ENCODE measurements around the gene TBL1Y. TPM values are rescaled to one million over a fixed set of nuclear protein-coding genes. Genes with fewer than 3 reads are reported as not detected.
A peak's percentile ranks its signal among the peaks of the same experiment; 100 is the strongest.
"Not testable (repeated sequence)": the region's sequence is repeated elsewhere in the genome, so short reads cannot be mapped to it uniquely, and the experiment has no call there.

The TBL1Y gene
- total RNA-seq = not detected
- polyA plus RNA-seq = not detected

DNA sequence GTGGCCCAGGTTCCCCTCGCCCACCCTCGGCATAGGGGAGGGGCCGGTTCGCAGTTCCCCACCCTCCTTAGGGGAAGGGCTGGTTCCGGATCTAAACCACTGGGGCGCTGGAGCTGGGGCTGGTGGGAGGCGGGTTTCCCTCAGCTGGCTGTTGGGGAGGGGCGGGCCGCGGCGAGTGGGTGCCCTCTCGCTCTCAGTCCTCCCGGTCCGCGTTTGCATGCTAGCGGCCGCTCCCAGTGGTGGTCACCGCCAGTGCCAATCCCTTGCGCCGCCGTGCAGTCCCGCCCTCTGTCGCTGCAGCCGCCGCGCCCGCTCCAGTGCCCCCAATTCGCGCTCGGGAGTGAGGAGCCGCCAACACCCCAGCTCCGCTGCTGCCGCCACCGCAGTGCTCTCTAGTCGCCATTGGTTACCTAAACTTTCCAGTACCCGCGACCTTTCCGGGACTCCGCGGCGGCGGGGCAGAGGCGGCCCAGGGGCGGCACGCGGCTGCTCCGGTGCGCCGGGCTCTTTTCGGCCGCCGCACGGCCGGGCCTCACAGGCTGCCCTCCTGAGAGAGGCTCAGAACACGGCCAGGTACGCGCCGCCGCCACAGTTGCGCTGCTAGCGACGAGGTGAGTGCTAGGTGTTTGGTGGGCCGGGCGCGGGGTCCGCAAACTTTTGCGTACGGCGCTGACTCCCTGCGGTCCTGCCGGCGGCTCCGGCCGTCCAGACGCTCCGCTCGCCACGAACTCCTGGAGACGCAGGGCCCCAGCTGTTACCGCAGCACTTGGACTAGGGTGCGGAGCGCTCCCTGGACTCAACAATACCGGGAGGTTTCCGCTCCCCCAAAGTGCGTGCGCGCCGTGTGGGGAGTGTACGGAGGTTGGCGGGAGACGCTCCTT is at the start of gene TBL1Y:
TBL1Y (plus strand) TSS at position 326 of the 881 bp plus-strand sequence. CDS start 114,388 bp downstream, outside the sequence.
- Mint-ChIP-seq H3K4me1 (peaks cover 0 to 12% (median 0%) of the 10 kb centered on the region in 3 donors), H3K27me3 (peaks cover 0 to 36% of the 10 kb centered on the region in 2 donors), H3K27ac (no peak within 1 kb of the TSS), H3K9me3 (no peaks in the 10 kb centered on the region), H3K36me3 (no peaks in the 10 kb centered on the region), H3K4me3 (peak within 1 kb of the TSS in 2 of 7 donors; percentile 40 to 49)
- H3K4me3 ChIP-seq (ENCODE audit: low read length) = no peak within 1 kb of the TSS
- CTCF ChIA-PET = no interaction called here
- DNase-seq = no peak
- no peaks in the 10 kb centered on the region for H3K4me1 ChIP-seq (ENCODE audit: insufficient read depth, low read length)
- H3K9me3 ChIP-seq (ENCODE audit: low read length) = no peaks in the 10 kb centered on the region
- no peaks in the 10 kb centered on the region for H3K27me3 ChIP-seq (ENCODE audit: insufficient read depth, low read length, poor library complexity, severe bottlenecking)
- H3K27ac ChIP-seq (ENCODE audit: low read depth, low read length) = no peak within 1 kb of the TSS
- H3K36me3 ChIP-seq (ENCODE audit: insufficient read depth, low read length) = no peaks in the 10 kb centered on the region
- POLR2A ChIA-PET = no interaction called here

DNA sequence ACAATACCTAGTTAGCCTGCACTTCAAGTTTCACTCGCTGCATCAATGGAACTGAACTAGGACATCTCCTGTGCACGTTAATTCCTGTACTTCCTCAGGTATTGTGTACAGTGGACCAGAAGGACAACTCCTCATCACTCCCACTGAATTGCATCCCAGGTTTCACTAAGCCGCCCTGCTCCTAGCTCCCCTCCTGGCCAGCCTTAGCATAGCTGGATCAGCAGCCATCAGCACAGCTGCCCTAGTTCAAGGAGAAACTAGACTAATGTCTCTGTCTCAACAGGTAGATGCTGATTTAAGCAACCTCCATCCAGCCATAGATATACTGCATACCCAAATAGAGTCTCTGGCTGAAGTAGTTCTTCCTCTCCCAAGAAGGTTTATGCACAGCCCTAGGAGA is 16.0 kb upstream of the TBL1Y start:
- H3K36me3 ChIP-seq (ENCODE audit: insufficient read depth, low read length) = no peaks in the 10 kb centered on the region
- H3K27ac Mint-ChIP-seq = no peak overlapping the region
- H3K4me1 Mint-ChIP-seq = no peaks in the 10 kb centered on the region
- H3K36me3 Mint-ChIP-seq = no peaks in the 10 kb centered on the region
- no peak overlapping the region for H3K4me3 Mint-ChIP-seq
- no peak overlapping the region for H3K27ac ChIP-seq (ENCODE audit: low read depth, low read length)
- H3K4me3 ChIP-seq (ENCODE audit: low read length) = no peak overlapping the region
- H3K27me3 Mint-ChIP-seq = peaks cover 0 to 6% of the 10 kb centered on the region in 2 donors
- H3K4me1 ChIP-seq (ENCODE audit: insufficient read depth, low read length) = no peaks in the 10 kb centered on the region
- no peaks in the 10 kb centered on the region for H3K9me3 ChIP-seq (ENCODE audit: low read length)
- CTCF ChIA-PET = no interaction called here
- POLR2A ChIA-PET = no interaction called here
- no peaks in the 10 kb centered on the region for H3K9me3 Mint-ChIP-seq
- H3K27me3 ChIP-seq (ENCODE audit: insufficient read depth, low read length, poor library complexity, severe bottlenecking) = no peaks in the 10 kb centered on the region
- DNase-seq = no peak

DNA sequence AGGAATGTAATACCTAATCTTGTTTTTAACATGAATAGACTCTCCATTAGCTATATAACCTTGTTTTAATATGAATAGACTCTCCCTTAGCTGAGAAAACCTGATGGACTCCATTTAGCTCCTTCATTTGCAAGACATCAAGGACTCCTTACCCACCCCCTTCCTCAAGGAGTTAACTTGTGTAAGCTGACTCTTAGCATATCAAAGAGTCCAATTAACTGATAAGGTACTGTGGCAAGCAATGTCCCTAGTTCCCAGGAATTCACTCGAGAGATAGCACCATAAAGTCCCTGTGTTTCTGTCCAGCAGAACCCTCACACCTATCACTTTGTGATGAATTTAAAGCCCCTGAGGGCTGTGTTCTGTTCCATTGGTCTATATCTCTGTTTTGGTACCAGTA is 15.3 kb upstream of the TBL1Y start:
- POLR2A ChIA-PET = no interaction called here
- Histone ChIP-seq H3K9me3 (ENCODE audit: low read length) (no peaks in the 10 kb centered on the region), H3K36me3 (ENCODE audit: insufficient read depth, low read length) (no peaks in the 10 kb centered on the region), H3K27ac (ENCODE audit: low read depth, low read length) (no peak overlapping the region), H3K27me3 (ENCODE audit: insufficient read depth, low read length, poor library complexity, severe bottlenecking) (no peaks in the 10 kb centered on the region), H3K4me1 (ENCODE audit: insufficient read depth, low read length) (no peaks in the 10 kb centered on the region), H3K4me3 (ENCODE audit: low read length) (no peak overlapping the region)
- Mint-ChIP-seq H3K27ac (no peak overlapping the region), H3K4me1 (no peaks in the 10 kb centered on the region), H3K27me3 (peaks cover 0 to 6% of the 10 kb centered on the region in 2 donors), H3K4me3 (no peak overlapping the region), H3K9me3 (no peaks in the 10 kb centered on the region), H3K36me3 (no peaks in the 10 kb centered on the region)
- CTCF ChIA-PET = no interaction called here
- no peak for DNase-seq

DNA sequence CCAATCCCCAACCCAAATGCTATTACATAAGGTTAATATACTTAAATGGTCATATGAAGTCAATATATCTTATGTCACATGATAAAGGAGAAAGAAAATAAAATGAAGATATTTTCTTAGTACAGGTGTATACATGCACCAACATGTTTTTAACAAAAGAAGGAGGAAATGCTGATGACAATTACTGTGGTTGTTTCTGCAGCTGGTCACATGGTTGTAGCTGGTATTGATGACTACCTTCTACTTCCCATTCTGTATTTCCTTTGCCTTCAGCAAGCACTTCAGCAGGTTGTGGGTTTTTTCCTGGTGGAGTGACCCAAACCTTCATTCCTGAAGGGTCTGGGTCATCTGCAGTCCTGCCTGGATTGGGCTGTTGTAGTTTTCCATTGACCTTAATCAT is 8.4 kb upstream of the TBL1Y start:
- DNase-seq; H3K27me3 ChIP-seq (ENCODE audit: insufficient read depth, low read length, poor library complexity, severe bottlenecking); H3K9me3 ChIP-seq (ENCODE audit: low read length); H3K4me3 ChIP-seq (ENCODE audit: low read length); H3K4me3 Mint-ChIP-seq; H3K36me3 ChIP-seq (ENCODE audit: insufficient read depth, low read length); H3K27ac ChIP-seq (ENCODE audit: low read depth, low read length); H3K4me1 Mint-ChIP-seq; CTCF ChIA-PET; H3K36me3 Mint-ChIP-seq; H3K9me3 Mint-ChIP-seq; H3K4me1 ChIP-seq (ENCODE audit: insufficient read depth, low read length); H3K27ac Mint-ChIP-seq; POLR2A ChIA-PET: not testable (repeated sequence)
- H3K27me3 Mint-ChIP-seq = peaks cover 0 to 12% of the 10 kb centered on the region in 2 donors

DNA sequence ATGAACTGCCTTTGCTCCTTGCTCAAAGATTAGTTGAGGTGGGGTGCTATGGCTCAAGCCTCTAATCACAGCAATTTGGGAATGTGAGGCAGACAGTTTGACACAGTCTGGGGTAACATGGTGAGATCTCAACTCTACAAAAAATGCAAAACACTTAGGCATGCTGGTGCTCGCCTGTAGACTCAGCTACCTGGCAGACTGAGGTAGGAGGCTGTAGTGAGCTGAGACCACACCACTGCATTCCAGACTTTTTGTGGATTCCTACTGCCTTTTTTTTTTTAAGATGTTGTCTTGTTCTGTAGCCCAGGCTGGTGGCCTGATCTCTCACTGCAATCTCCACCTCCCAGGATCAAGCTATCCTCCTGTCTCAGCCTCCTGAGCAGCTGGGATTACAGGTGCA is 2.9 kb upstream of the TBL1Y start:
- no peaks in the 10 kb centered on the region for H3K9me3 ChIP-seq (ENCODE audit: low read length)
- H3K4me1 ChIP-seq (ENCODE audit: insufficient read depth, low read length) = no peaks in the 10 kb centered on the region
- H3K27me3 ChIP-seq (ENCODE audit: insufficient read depth, low read length, poor library complexity, severe bottlenecking) = no peaks in the 10 kb centered on the region
- DNase-seq = no peak
- H3K4me3 ChIP-seq (ENCODE audit: low read length) = no peak overlapping the region
- no peak overlapping the region for H3K27ac ChIP-seq (ENCODE audit: low read depth, low read length)
- H3K27me3 Mint-ChIP-seq = peaks cover 0 to 29% of the 10 kb centered on the region in 2 donors
- no peaks in the 10 kb centered on the region for H3K9me3 Mint-ChIP-seq
- H3K36me3 Mint-ChIP-seq = no peaks in the 10 kb centered on the region
- no peak overlapping the region for H3K4me3 Mint-ChIP-seq
- ChIA-PET CTCF (no interaction called here), POLR2A (no interaction called here)
- H3K27ac Mint-ChIP-seq = no peak overlapping the region
- peaks cover 0 to 12% (median 0%) of the 10 kb centered on the region in 3 donors for H3K4me1 Mint-ChIP-seq
- no peaks in the 10 kb centered on the region for H3K36me3 ChIP-seq (ENCODE audit: insufficient read depth, low read length)

DNA sequence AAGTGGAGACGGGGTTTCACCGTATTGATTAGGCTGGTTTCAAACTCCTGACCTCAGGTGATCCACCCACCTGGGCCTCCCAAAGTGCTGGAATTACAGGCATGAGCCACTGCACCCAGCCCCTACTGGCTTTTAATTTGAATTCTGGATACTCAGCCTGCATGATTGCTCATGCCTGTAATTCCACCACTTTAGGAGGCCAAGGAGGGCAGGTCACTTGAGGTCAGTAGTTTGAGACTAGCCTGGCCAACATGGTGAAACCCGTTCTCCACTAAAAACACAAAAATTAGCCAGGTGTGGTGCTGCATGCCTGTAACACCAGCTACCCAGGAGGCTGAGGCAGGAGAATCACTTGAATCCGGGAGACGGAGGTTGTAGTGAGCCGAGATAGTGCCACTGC is 2.5 kb upstream of the TBL1Y start:
- H3K36me3 ChIP-seq (ENCODE audit: insufficient read depth, low read length); DNase-seq; H3K27ac ChIP-seq (ENCODE audit: low read depth, low read length); H3K4me3 Mint-ChIP-seq; H3K9me3 ChIP-seq (ENCODE audit: low read length); H3K4me1 ChIP-seq (ENCODE audit: insufficient read depth, low read length); POLR2A ChIA-PET; H3K9me3 Mint-ChIP-seq; H3K4me3 ChIP-seq (ENCODE audit: low read length); CTCF ChIA-PET; H3K27ac Mint-ChIP-seq; H3K27me3 ChIP-seq (ENCODE audit: insufficient read depth, low read length, poor library complexity, severe bottlenecking); H3K36me3 Mint-ChIP-seq: not testable (repeated sequence)
- peaks cover 0 to 32% of the 10 kb centered on the region in 2 donors for H3K27me3 Mint-ChIP-seq
- H3K4me1 Mint-ChIP-seq = peaks cover 0 to 12% (median 0%) of the 10 kb centered on the region in 3 donors

DNA sequence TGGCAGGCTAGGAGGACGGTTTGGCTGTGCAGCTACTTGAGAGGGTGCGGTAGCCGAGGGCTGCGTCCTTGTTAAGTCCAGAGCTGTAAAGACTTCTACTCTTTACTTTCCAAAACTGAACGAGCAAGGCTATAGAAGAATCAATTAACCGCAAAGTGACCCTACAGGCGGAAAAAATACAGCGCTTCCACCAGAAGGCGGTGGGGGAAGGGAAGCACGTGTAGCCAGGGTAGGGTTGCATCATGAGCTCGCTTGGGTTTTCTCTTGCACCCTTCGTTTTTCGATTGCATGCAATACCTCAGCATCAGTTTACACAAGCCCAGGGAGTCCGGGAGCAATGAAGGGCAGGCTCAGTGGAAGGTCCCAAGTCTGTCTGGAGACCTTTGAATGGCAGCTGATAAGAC is 1.4 kb upstream of the TBL1Y start:
- H3K27me3 ChIP-seq (ENCODE audit: insufficient read depth, low read length, poor library complexity, severe bottlenecking) = no peaks in the 10 kb centered on the region
- H3K27ac Mint-ChIP-seq = no peak overlapping the region
- ChIA-PET CTCF (no interaction called here), POLR2A (no interaction called here)
- H3K4me1 ChIP-seq (ENCODE audit: insufficient read depth, low read length) = no peaks in the 10 kb centered on the region
- peaks cover 0 to 12% (median 0%) of the 10 kb centered on the region in 3 donors for H3K4me1 Mint-ChIP-seq
- no peaks in the 10 kb centered on the region for H3K9me3 ChIP-seq (ENCODE audit: low read length)
- peaks cover 0 to 40% of the 10 kb centered on the region in 2 donors for H3K27me3 Mint-ChIP-seq
- DNase-seq = no peak
- no peaks in the 10 kb centered on the region for H3K36me3 Mint-ChIP-seq
- no peak overlapping the region for H3K4me3 ChIP-seq (ENCODE audit: low read length)
- H3K36me3 ChIP-seq (ENCODE audit: insufficient read depth, low read length) = no peaks in the 10 kb centered on the region
- H3K4me3 Mint-ChIP-seq = peak overlapping the region in 2 of 7 donors; percentile 40 to 49
- no peaks in the 10 kb centered on the region for H3K9me3 Mint-ChIP-seq
- H3K27ac ChIP-seq (ENCODE audit: low read depth, low read length) = no peak overlapping the region

DNA sequence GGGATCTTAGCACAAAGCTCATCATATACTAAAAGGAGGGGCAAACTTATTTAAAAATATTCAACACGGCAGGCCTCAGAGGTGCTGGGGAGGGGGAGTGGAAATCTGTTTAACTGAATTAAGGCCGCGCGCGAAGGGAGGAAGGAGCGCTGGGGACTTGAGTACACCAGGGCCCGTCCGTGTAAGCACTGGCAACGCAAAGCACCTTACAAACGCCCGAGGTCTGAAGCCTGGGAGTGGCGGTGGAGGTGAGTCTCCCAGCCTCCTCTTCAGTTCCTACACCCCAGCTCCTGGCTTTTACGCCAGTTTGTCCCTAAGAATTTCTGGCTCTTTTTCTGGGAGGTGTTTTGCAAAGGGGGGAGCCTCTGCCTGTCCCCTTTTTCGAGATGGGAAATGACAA is 641 bp upstream of the TBL1Y start:
- H3K27me3 Mint-ChIP-seq = peaks cover 0 to 36% of the 10 kb centered on the region in 2 donors
- Histone ChIP-seq H3K4me3 (ENCODE audit: low read length) (no peak overlapping the region), H3K27me3 (ENCODE audit: insufficient read depth, low read length, poor library complexity, severe bottlenecking) (no peaks in the 10 kb centered on the region), H3K27ac (ENCODE audit: low read depth, low read length) (no peak overlapping the region), H3K36me3 (ENCODE audit: insufficient read depth, low read length) (no peaks in the 10 kb centered on the region), H3K9me3 (ENCODE audit: low read length) (no peaks in the 10 kb centered on the region), H3K4me1 (ENCODE audit: insufficient read depth, low read length) (no peaks in the 10 kb centered on the region)
- H3K36me3 Mint-ChIP-seq = no peaks in the 10 kb centered on the region
- CTCF ChIA-PET = no interaction called here
- no peaks in the 10 kb centered on the region for H3K9me3 Mint-ChIP-seq
- DNase-seq = no peak
- H3K4me1 Mint-ChIP-seq = peaks cover 0 to 12% (median 0%) of the 10 kb centered on the region in 3 donors
- POLR2A ChIA-PET = no interaction called here
- H3K27ac Mint-ChIP-seq = no peak overlapping the region
- H3K4me3 Mint-ChIP-seq = peak overlapping the region in 1 of 7 donors; percentile 49
